Measurements from ENCODE around the gene VANGL2. TPM values are rescaled to one million over a fixed set of nuclear protein-coding genes. Genes with fewer than 3 reads are reported as not detected.

VANGL2 gene
- polyA plus RNA-seq, 2 of the 4 experiments (the other 2 are of a cell fraction): 3.9 to 4.1 TPM

DNA sequence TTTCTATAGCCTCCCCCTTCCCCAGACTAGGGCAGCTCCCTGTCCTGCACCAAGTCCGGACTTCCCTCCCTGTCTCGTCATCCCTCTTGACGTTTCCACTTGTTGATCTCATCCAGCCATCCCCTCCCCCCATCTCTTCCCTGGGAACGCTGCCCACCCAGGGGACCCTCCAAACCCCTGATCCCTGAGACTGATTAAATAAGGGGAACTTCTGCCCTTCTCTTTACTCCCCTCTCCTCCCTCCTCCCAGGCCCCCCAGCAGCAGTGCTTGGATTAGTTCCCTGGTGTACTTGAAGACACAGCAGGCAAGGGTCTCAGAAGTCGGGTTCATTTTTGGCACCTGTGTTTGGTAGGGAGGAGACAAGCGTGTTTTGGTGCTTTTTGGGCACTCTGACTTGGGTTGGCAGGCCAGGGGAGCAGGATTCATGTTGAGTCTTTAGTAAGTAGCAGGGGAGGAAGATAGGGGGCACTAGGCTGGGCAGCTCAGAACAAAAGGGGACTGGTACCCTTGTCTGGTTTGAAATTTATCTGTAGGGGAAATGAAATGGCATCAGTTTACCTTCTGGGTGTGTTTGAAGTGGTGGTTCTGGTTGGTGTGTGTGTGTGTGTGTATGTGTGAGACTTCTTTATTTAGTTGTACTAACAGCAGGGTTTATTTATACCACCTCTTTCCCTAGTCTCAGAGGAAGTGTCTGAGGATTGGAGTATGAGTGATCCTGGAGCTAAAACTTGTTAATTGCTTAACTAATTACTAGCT lies 11.1 kb downstream of the VANGL2 start:
- no peak for FAIRE-seq
- POLR2A ChIA-PET: no interaction called here

DNA sequence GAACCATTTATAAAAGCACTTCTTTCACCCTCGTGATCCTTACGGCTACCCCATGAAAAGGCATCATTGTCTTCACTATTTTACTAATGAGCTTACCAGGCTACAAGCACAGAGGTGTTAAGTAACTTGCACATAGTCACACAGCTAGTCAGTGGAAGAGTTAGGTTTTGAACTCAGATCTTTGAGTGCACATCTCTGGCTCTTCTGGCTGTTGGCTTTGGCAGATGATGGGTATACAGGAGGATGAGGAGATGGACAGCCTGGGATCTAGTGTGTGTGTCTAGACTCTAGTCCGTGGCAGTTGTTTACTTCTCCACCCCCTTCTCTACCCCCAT lies 11.6 kb downstream of the VANGL2 start:
- ChIA-PET CTCF (interaction anchor here (1.0 to 2.4 kb wide), 2 partner anchors 14 to 17 kb away, joined by 3 to 7 read pairs; no protein-coding TSS in a partner anchor), POLR2A (no interaction called here)
- no peak overlapping the region for H3K4me3 ChIP-seq
- H3K27ac ChIP-seq: no peak overlapping the region
- 74% methylated on average over 3 of the region's 3 CpGs for WGBS (ENCODE audit: missing lambda C conversion rate)
- FAIRE-seq (no peak), ATAC-seq (no peak), DNase-seq (ENCODE audit: low read depth in 1 of 2, low spot score in 1 of 2) (no peak)
- no peaks in the 10 kb centered on the region for H3K9me3 ChIP-seq
- no peak overlapping the region for H3K4me2 ChIP-seq
- TF ChIP-seq FOXS1 (CRISPR knock-in tag; IDR thresholded peaks at IDR 0.05): no peak
- TF ChIP-seq, protein P1, sequence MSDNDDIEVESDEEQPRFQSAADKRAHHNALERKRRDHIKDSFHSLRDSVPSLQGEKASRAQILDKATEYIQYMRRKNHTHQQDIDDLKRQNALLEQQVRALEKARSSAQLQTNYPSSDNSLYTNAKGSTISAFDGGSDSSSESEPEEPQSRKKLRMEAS (IDR thresholded peaks at IDR 0.05): no peak
- TF ChIP-seq, protein P2, sequence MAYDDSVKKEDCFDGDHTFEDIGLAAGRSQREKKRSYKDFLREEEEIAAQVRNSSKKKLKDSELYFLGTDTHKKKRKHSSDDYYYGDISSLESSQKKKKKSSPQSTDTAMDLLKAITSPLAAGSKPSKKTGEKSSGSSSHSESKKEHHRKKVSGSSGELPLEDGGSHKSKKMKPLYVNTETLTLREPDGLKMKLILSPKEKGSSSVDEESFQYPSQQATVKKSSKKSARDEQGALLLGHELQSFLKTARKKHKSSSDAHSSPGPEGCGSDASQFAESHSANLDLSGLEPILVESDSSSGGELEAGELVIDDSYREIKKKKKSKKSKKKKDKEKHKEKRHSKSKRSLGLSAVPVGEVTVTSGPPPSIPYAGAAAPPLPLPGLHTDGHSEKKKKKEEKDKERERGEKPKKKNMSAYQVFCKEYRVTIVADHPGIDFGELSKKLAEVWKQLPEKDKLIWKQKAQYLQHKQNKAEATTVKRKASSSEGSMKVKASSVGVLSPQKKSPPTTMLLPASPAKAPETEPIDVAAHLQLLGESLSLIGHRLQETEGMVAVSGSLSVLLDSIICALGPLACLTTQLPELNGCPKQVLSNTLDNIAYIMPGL (CRISPR knock-in tag; IDR thresholded peaks at IDR 0.05; ENCODE audit: borderline replicate concordance): no peak
- TF ChIP-seq KDM1A (IDR thresholded peaks at IDR 0.05; ENCODE audit: low read depth): 0 out of 2 replicates have a peak, but pooled peaks have one; percentile 14
- no peak for TF ChIP-seq JUN (IDR thresholded peaks at IDR 0.05)
- TF ChIP-seq ZFP36 (IDR thresholded peaks at IDR 0.05; ENCODE audit: borderline replicate concordance, partially characterized antibody): peak; percentile 20
- H3K4me1 ChIP-seq: peaks cover 14% of the 10 kb centered on the region; the same call in 2 of the 3 replicates

More for the DNA sequence above, 11.1 kb downstream of the VANGL2 start:
- H3K9me3 ChIP-seq: no peaks in the 10 kb centered on the region
- no peak overlapping the region for H3K4me3 ChIP-seq
- CTCF ChIA-PET: interaction anchor here (1.0 to 2.4 kb wide), 3 partner anchors 14 to 17 kb away, joined by 3 to 7 read pairs (median 4); no protein-coding TSS in a partner anchor
- H3K4me2 ChIP-seq: no peak overlapping the region
- no peak overlapping the region for H3K27ac ChIP-seq
- peaks cover 15% of the 10 kb centered on the region; the same call in 2 of the 3 replicates for H3K4me1 ChIP-seq
- TF ChIP-seq RARB (CRISPR knock-in tag; IDR thresholded peaks at IDR 0.05) (no peak), HOXA7 (CRISPR knock-in tag; IDR thresholded peaks at IDR 0.05) (no peak), NFE2L2 (conservative IDR thresholded peaks at IDR 0.05; ENCODE audit: low read length) (no peak), POLR2AphosphoS2 (conservative IDR thresholded peaks at IDR 0.05; ENCODE audit: low read length) (no peak), CBX2 (IDR thresholded peaks at IDR 0.05; ENCODE audit: borderline replicate concordance, low read depth) (no peak), JUNB (IDR thresholded peaks at IDR 0.05) (no peak), FOSB (CRISPR knock-in tag; IDR thresholded peaks at IDR 0.05) (no peak), EP300 (IDR thresholded peaks at IDR 0.05) (no peak), FOXS1 (CRISPR knock-in tag; IDR thresholded peaks at IDR 0.05) (no peak), JUN (IDR thresholded peaks at IDR 0.05) (no peak), GATA3 (IDR thresholded peaks at IDR 0.05; ENCODE audit: borderline replicate concordance) (no peak), MAZ (IDR thresholded peaks at IDR 0.05; ENCODE audit: borderline replicate concordance, low read depth, low read length) (no peak)
- TF ChIP-seq, protein P3, sequence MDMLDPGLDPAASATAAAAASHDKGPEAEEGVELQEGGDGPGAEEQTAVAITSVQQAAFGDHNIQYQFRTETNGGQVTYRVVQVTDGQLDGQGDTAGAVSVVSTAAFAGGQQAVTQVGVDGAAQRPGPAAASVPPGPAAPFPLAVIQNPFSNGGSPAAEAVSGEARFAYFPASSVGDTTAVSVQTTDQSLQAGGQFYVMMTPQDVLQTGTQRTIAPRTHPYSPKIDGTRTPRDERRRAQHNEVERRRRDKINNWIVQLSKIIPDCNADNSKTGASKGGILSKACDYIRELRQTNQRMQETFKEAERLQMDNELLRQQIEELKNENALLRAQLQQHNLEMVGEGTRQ (IDR thresholded peaks at IDR 0.05): no peak
- TF ChIP-seq, protein P4, sequence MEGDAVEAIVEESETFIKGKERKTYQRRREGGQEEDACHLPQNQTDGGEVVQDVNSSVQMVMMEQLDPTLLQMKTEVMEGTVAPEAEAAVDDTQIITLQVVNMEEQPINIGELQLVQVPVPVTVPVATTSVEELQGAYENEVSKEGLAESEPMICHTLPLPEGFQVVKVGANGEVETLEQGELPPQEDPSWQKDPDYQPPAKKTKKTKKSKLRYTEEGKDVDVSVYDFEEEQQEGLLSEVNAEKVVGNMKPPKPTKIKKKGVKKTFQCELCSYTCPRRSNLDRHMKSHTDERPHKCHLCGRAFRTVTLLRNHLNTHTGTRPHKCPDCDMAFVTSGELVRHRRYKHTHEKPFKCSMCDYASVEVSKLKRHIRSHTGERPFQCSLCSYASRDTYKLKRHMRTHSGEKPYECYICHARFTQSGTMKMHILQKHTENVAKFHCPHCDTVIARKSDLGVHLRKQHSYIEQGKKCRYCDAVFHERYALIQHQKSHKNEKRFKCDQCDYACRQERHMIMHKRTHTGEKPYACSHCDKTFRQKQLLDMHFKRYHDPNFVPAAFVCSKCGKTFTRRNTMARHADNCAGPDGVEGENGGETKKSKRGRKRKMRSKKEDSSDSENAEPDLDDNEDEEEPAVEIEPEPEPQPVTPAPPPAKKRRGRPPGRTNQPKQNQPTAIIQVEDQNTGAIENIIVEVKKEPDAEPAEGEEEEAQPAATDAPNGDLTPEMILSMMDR (IDR thresholded peaks at IDR 0.05): no peak
- TF ChIP-seq, protein P2 (CRISPR knock-in tag; IDR thresholded peaks at IDR 0.05; ENCODE audit: borderline replicate concordance): no peak
- WGBS (ENCODE audit: missing lambda C conversion rate): 48% methylated on average over 6 of the region's 6 CpGs
- no peak for DNase-seq (ENCODE audit: low read depth in 1 of 2, low spot score in 1 of 2)
- ATAC-seq: no peak

All from A549 (cell line).